GM12878 (cell line): Measurements from ENCODE around the gene DCBLD2. TPM values are rescaled to one million over a fixed set of nuclear protein-coding genes. Genes with fewer than 3 reads are reported as not detected.
A peak's percentile ranks its signal among the peaks of the same experiment; 100 is the strongest.

Source experiments
- ATAC-seq: fragments of 200-7000 bp; cut with Tn5 transposase; 3 replicates; pipeline ENCODE4 v1.9.1; 2020; ENCODE audit warnings: mild to moderate bottlenecking, moderate library complexity
- BruUV-seq: library from RNA; stranded (reverse); fragments of 400-500 nt; replicated peaks from 2 replicates; lab custom pipeline; 2021; lab: Mats Ljungman, UMichigan
- CTCF ChIA-PET: fragments of 300-600 bp; sonication (Branson Sonifier 250); formaldehyde crosslinking; extraction: SDS; loops from one replicate; lab custom pipeline; 2021; ENCODE audit warnings: inconsistent platforms; lab: Yijun Ruan, JAX
- POLR2A ChIA-PET: fragments of 350-600 bp; formaldehyde crosslinking; extraction: SDS; loops from one replicate; lab custom pipeline; 2021; ENCODE audit warnings: inconsistent platforms; lab: Charles Lee
- RAD21 ChIA-PET: fragments of 300-600 bp; sonication (Branson Sonifier 250); formaldehyde crosslinking; loops from one replicate; lab custom pipeline; 2023; ENCODE audit warnings: antibody characterized with exemption; ENCODE audit not compliant: unreplicated experiment; lab: Charles Lee
- SMC1A ChIA-PET: fragments of 300-600 bp; sonication (Branson Sonifier 250); formaldehyde crosslinking; loops from one replicate; lab custom pipeline; 2023; ENCODE audit not compliant: unreplicated experiment, uncharacterized antibody; lab: Charles Lee
- DNase-seq: peaks from one replicate; pipeline ENCODE4 v3.0.0-alpha.2; 2011; ENCODE audit warnings: low read depth, low spot score
- FAIRE-seq: peaks from 3 replicates; lab custom pipeline; 2011; peaks lifted over from hg19 to GRCh38; lab: Jason Lieb, UNC
- H2AFZ ChIP-seq: 2 replicates; pipeline ENCODE4 v1.6.0; 2011; ENCODE audit warnings: low read depth, low read length, control low read depth; ENCODE audit not compliant: control insufficient read depth
- H3K27ac ChIP-seq: 2 replicates; pipeline ENCODE4 v1.5.1; 2011; ENCODE audit warnings: control low read depth; ENCODE audit not compliant: control insufficient read depth, insufficient read depth
- H3K27me3 ChIP-seq, 2 experiments: replicated peaks in 1 of 2; 2 replicates each; pipeline versions ENCODE4 v1.6.0 to v1.6.1; 2011; ENCODE audit warnings: low read length in 1 of 2; ENCODE audit not compliant: control insufficient read depth in 2 of 2, insufficient read depth in 2 of 2
- H3K36me3 ChIP-seq, 2 experiments: 2 replicates each; pipeline ENCODE4 v1.5.1; 2011; ENCODE audit warnings: low read length in 1 of 2; ENCODE audit not compliant: control insufficient read depth in 2 of 2, insufficient read depth in 2 of 2
- H3K4me1 ChIP-seq: 2 replicates; pipeline ENCODE4 v1.6.1; 2011; ENCODE audit warnings: mild to moderate bottlenecking, low read length, moderate library complexity, mixed read lengths; ENCODE audit not compliant: control insufficient read depth, insufficient read depth
- H3K4me2 ChIP-seq: 2 replicates; pipeline ENCODE4 v1.6.0; 2011; ENCODE audit warnings: control low read depth; ENCODE audit not compliant: control insufficient read depth, insufficient read depth
- H3K4me3 ChIP-seq: fragments of 200-600 bp; sonication (generic); 2 replicates; pipeline ENCODE4 v1.5.1; 2016
- H3K79me2 ChIP-seq: 2 replicates; pipeline ENCODE4 v1.6.0; 2011; ENCODE audit warnings: low read length; ENCODE audit not compliant: control insufficient read depth, insufficient read depth
- H3K9ac ChIP-seq: 2 replicates; pipeline ENCODE4 v1.8.0; 2011; ENCODE audit warnings: low read length, control low read depth, mixed read lengths; ENCODE audit not compliant: control insufficient read depth, insufficient read depth
- H3K9me3 ChIP-seq: replicated peaks from 3 replicates; pipeline ENCODE4 v1.5.1; 2011; ENCODE audit warnings: mild to moderate bottlenecking, low read length; ENCODE audit not compliant: control insufficient read depth, insufficient read depth
- H4K20me1 ChIP-seq: 2 replicates; pipeline ENCODE4 v1.6.0; 2011; ENCODE audit not compliant: control insufficient read depth, insufficient read depth
- ATF2 ChIP-seq: IDR thresholded peaks from 2 replicates; pipeline ENCODE4 v1.6.1; 2012; ENCODE audit warnings: low read length, inconsistent platforms
- CBFB ChIP-seq: IDR thresholded peaks from 2 replicates; pipeline ENCODE4 v1.6.1; 2016; ENCODE audit warnings: antibody characterized with exemption, low read depth
- EGR1 ChIP-seq, 2 experiments: IDR thresholded peaks; 1 replicate in 1 of 2; 2 replicates in 1 of 2; pipeline ENCODE4 v1.6.1; 2011 to 2012; ENCODE audit warnings: low read depth in 2 of 2, low read length in 2 of 2, borderline replicate concordance in 1 of 2, mild to moderate bottlenecking in 1 of 2, moderate library complexity in 1 of 2
- ETV6 ChIP-seq, 2 experiments: fragments of 450-650 bp in 1 of 2; IDR thresholded peaks in 1 of 2; conservative IDR thresholded peaks in 1 of 2; 2 replicates each; pipeline ENCODE4 v1.6.1; 2014; ENCODE audit warnings: antibody characterized with exemption in 1 of 2, borderline replicate concordance in 1 of 2, low read depth in 1 of 2, mild to moderate bottlenecking in 1 of 2, moderate library complexity in 1 of 2
- FOXK2 ChIP-seq: fragments of 450-650 bp; IDR thresholded peaks from 2 replicates; pipeline ENCODE4 v1.6.1; 2017; ENCODE audit warnings: mild to moderate bottlenecking, moderate library complexity
- HSF1 ChIP-seq: fragments of 150-350 bp; IDR thresholded peaks from 2 replicates; pipeline ENCODE4 v1.6.1; 2014; ENCODE audit warnings: mild to moderate bottlenecking, low read depth, low read length
- JUND ChIP-seq: IDR thresholded peaks from 2 replicates; pipeline ENCODE4 v1.6.1; 2012; ENCODE audit warnings: low read depth, mild to moderate bottlenecking, low read length, improper control_type of control experiment, moderate library complexity
- NFXL1 ChIP-seq: fragments of 450-650 bp; IDR thresholded peaks from 2 replicates; pipeline ENCODE4 v1.6.1; 2017; ENCODE audit warnings: antibody characterized with exemption, mild to moderate bottlenecking, borderline replicate concordance
- NR2F1 ChIP-seq: fragments of 450-650 bp; conservative IDR thresholded peaks from 2 replicates; pipeline ENCODE4 v1.6.1; 2017; ENCODE audit warnings: mild to moderate bottlenecking
- PAX8 ChIP-seq: fragments of 450-650 bp; IDR thresholded peaks from 2 replicates; pipeline ENCODE4 v1.6.1; 2017; ENCODE audit warnings: mild to moderate bottlenecking, moderate library complexity
- RAD21 ChIP-seq: IDR thresholded peaks from 2 replicates; pipeline ENCODE4 v1.6.1; 2011; ENCODE audit warnings: mild to moderate bottlenecking, low read depth, low read length, moderate library complexity; ENCODE audit not compliant: insufficient read depth
- SMAD1 ChIP-seq: fragments of 450-650 bp; IDR thresholded peaks from 2 replicates; pipeline ENCODE4 v1.6.1; 2018; ENCODE audit warnings: mild to moderate bottlenecking, low read depth; ENCODE audit not compliant: partially characterized antibody
- SREBF1 ChIP-seq: IDR thresholded peaks from 2 replicates; pipeline ENCODE4 v1.6.1; 2012; ENCODE audit warnings: mild to moderate bottlenecking, low read length
- TBL1XR1 ChIP-seq: IDR thresholded peaks from 2 replicates; pipeline ENCODE4 v1.6.1; 2012; ENCODE audit warnings: low read depth, low read length, improper control_type of control experiment
- WGBS: methylation state at CpG from one replicate; pipeline ENCODE4 v1.1.6; 2016; ENCODE audit warnings: low lambda C conversion rate; ENCODE audit not compliant: insufficient replicate concordance, insufficient coverage; ENCODE audit errors: missing lambda C conversion rate; 5-methylcytosine and 5-hydroxymethylcytosine counted together
- in situ Hi-C: fragments of 300-500 bp; cut with MboI; formaldehyde crosslinking; loops from 9 replicates; pipeline ENCODE4 v1.14.3; 2018; ENCODE audit warnings: mixed read lengths
- intact Hi-C: fragments of 100-400 bp; cut with micrococcal nuclease; formaldehyde crosslinking; loops from one replicate; pipeline ENCODE4 v1.14.2; 2022; ENCODE audit not compliant: unreplicated experiment
- polyA plus RNA-seq, 11 experiments: library from polyadenylated mRNA; depleted of rRNA in 4 of 11; unstranded in 6 of 11; stranded (reverse) in 5 of 11; fragments of >200 nt; fragmentation: Nextera tagmentation in 4 of 11; fragmentation: Illumina TruSeq in 1 of 11; extraction: Ambion mirVana in 4 of 11; extraction: Trizol in 1 of 11; gene quantifications; 1 replicate in 1 of 11; 2 replicates in 10 of 11; pipeline versions ENCODE4 v1.2.1 to v1.2.3, GENCODE V29; 2011 to 2016; ENCODE audit warnings: inconsistent platforms in 2 of 11, missing spikeins in 2 of 11, low read depth in 1 of 11
- total RNA-seq, 4 experiments: library from RNA; depleted of rRNA in 3 of 4; stranded (reverse); fragments of >200 nt in 3 of 4; fragmentation: Illumina TruSeq in 1 of 4; extraction: Trizol in 1 of 4; gene quantifications; 2 replicates each; pipeline versions ENCODE4 v1.2.1 to v1.2.3, GENCODE V29; 2013 to 2021

DCBLD2 gene
- total and polyA plus RNA-seq, 10 of the 15 experiments (the other 5 are each of a cell fraction or from before 2014, with no cell fraction given): 1.6 to 5.9 (median 4.7) TPM

DNA sequence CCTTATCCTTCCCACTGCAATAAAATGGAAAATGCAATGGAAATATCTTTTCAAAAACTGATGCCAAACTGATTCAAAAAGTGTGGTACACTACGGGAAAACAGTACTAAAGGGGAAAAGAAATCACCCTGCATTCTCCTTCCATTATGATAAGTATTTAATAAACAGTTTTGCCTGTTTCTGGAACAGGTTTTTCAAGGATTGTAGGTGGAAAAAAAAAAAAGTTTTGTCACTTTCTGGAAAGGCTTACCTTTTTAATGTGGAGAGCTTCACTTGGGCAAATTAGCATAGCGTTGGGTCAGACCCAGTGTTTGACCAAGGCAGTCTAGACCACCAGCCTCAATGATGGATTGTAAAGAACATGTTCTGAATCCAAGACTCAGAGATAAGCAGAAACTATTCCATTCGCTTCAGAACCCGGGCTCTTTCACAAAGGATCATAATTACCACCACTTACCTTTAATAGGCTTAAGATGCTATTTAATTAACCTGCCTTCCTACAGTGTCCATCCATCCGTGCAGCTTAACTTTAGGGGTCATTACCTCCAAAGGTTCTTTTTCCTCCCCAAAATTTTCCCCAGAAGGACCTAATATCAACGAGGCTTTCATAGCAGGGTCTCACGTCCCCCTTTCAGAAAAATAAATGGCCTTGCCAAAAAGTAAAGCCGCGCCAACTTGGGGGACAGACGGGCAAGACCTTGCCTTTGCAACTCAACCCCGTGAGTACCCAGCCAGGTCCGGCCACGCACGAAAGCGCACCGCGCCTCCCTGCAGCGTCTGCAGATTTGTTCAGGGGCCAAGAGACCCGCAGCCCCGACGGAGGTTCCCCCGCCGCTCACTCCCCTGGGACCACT lies 1.0 kb downstream of the DCBLD2 start:
- peak overlapping the region; percentile 95 for H2AFZ ChIP-seq
- intact Hi-C loops: loop anchor here (5.0 to 10.0 kb wide), 3 partner anchors 73 to 1136 kb away; partner anchors contain the start of gene ARL6
- peak overlapping the region; percentile 96 for H3K4me2 ChIP-seq
- DNase-seq (no peak), ATAC-seq (peak; percentile 1)
- WGBS: 10% methylated on average over 23 of the region's 23 CpGs
- in situ Hi-C loops: no loop called here
- no peak overlapping the region; the same call in 1 of the 2 replicates for H3K27ac ChIP-seq
- TF ChIP-seq SMAD1: no peak
- TF ChIP-seq ATF2: no peak
- TF ChIP-seq HSF1: no peak
- no peak for TF ChIP-seq EGR1 (IDR thresholded peaks at IDR 0.05; ENCODE audit: borderline replicate concordance in 1 of 2, low read depth in 2 of 2, low read length in 2 of 2)
- TF ChIP-seq JUND: no peak
- TF ChIP-seq PAX8: no peak
- TF ChIP-seq RAD21: no peak
- TF ChIP-seq NFXL1: no peak
- TF ChIP-seq NR2F1: no peak
- TF ChIP-seq ETV6 (conservative IDR thresholded peaks at IDR 0.05 in 1 of 2, IDR thresholded peaks at IDR 0.05 in 1 of 2; ENCODE audit: borderline replicate concordance in 1 of 2, low read depth in 1 of 2): no peak
- no peak for TF ChIP-seq TBL1XR1
- TF ChIP-seq SREBF1: no peak
- no peak for TF ChIP-seq CBFB
- TF ChIP-seq FOXK2: no peak
- TF ChIP-seq, all 136 proteins: peak for 0
- SMC1A ChIA-PET: interaction anchor here (1.6 kb wide), 1 partner anchor 83 kb away, joined by 6 read pairs; no protein-coding TSS in a partner anchor
- Histone ChIP-seq H3K27me3 (no peaks in the 10 kb centered on the region), H3K4me1 (no peaks in the 10 kb centered on the region), H3K9ac (peak overlapping the region; percentile 79), H3K4me3 (peak overlapping the region; percentile 81), H4K20me1 (no peaks in the 10 kb centered on the region), H3K9me3 (no peaks in the 10 kb centered on the region), H3K79me2 (no peaks in the 10 kb centered on the region; the same call in 1 of the 2 replicates), H3K36me3 (no peaks in the 10 kb centered on the region)
- FAIRE-seq: no peak
- TSS peak; percentile 54 for BruUV-seq
- RAD21 ChIA-PET: no interaction called here
- CTCF ChIA-PET: no interaction called here
- POLR2A ChIA-PET: no interaction called here
